Eye (tissue), 1 donor: ENCODE data around the gene ATP7A.
"Not testable (repeated sequence)": the region's sequence is repeated elsewhere in the genome, so short reads cannot be mapped to it uniquely, and the experiment has no call there.

ENCODE experiments used
- DNase-seq: peaks from one replicate; pipeline ENCODE4 v3.0.0-alpha.2; 2015

Gene ATP7A

DNA sequence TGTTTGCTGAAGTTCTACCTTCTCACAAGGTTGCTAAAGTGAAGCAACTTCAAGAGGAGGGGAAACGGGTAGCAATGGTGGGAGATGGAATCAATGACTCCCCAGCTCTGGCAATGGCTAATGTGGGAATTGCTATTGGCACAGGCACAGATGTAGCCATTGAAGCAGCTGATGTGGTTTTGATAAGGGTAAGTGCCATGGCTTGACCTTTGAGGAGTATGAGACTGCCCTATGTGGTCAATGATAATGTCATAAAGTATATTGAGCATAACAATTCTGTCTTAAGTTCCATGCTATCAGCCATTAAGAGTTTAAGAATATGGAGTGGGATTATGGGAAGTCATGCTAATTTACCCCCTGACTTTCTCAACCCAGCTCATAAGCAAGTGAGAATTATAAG lies 132.1 kb downstream of the ATP7A start:
- DNase-seq, result no peak

DNA sequence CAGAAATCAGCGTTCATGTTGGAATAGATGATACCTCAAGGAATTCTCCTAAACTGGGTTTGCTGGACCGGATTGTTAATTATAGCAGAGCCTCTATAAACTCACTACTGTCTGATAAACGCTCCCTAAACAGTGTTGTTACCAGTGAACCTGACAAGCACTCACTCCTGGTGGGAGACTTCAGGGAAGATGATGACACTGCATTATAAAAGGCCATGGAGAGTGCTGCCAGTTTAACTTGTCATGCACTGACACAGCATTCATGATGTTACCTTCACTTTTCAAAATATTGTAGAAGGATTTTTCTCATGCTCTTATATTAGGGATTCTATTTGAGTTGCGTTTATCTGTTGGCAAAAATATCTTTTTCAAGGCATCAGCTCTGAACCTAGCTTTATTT lies 135.9 kb downstream of the ATP7A start:
- no peak for DNase-seq

DNA sequence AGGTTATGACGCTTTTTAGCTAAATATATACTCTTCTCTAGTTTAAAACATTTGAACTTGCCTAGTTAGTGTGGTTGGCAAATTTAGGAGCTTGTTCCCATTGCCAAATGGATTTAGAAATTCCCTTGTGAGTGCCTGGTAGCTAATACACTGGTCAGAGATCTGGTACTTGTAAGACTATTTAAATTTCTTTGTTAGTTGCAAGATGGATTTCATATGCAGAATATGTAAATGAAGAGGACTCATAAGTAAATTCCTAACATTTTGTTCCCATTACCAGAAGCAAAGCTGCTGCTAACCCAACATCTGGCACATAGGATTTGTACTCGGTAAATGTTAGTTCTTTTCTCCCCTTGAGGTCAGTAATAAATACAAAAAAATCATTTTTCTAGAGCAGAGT lies 137.6 kb downstream of the ATP7A start:
- DNase-seq, result no peak

DNA sequence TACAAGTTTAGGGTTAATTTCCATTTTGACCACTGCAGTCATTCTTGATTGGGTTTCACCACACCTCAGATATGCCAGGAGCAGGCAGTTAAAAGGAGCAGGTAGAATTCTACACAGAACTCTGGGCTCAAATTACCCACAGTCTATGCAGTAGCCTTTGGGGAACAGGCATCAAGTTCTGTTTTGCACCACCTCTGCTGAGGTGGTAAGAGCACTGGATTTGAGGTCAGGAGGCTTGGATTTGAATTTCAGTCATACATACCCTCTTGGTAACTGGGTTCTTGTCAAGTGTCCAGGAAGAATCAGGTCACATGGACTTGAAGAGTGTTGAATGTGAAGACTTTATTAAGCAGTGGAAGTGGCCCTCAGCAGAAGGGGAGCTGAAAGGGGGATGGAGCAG lies 153.2 kb downstream of the ATP7A start:
- no peak for DNase-seq

DNA sequence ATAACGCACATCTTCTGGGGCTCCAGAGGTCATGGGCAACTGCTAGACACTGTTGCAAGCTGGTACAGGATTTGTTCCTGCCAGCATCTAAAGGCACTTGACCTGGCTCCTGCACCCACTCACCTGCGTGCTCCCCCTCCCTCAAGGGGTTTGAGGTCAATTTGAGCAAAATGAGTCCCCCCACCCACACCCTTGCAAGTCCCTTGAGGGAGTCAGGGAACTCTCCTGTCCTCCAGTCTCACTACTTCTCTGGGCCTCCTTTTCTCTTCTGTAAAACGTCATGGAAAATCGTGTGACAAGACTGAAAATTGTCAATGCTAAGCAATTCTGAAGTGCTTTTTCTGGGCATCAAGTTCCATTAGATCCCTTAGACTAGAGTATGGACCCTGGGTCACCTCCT lies 153.7 kb downstream of the ATP7A start:
- DNase-seq, result no peak

DNA sequence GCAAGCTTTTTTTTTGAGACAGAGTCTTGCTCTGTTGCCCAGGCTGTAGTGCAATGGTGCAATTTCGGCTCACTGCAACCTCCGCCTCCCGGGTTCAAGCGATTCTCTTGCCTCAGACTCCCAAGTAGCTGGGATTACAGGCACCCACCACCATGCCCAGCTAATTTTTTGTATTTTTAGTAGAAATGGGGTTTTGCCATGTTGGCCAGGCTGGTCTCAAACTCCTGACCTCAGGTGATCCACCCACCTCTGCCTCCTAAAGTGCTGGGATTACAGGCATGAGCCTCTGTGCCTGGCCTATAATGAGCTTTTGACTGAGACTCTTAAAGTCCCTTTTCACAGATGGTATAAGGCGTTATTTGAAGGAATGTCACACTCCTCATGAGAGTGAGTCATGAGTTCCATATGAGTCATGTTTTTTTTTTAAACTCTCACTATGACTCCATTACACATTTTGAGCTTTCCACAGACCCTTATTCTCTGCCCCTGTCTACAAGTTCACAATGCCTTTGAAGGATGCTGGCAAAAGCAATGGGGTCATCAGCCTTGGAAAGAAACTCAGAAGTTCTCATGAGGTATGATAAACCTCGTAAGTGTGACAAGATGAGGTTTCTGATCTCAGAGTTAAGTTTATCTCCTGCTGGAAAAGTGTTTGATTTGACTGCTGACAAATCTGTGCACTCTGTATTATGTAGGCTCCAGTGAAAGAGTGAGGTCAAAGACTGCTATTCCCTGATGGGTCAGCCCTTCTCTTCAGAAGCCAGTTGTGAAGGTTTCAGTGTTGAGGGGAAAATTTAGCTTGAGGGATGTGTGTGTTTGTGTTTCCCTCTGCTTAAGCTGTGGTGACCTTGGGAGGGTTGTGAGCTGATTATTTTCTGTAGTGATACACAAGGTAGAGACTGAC lies 154.5 kb downstream of the ATP7A start:
- DNase-seq, result not testable (repeated sequence)

DNA sequence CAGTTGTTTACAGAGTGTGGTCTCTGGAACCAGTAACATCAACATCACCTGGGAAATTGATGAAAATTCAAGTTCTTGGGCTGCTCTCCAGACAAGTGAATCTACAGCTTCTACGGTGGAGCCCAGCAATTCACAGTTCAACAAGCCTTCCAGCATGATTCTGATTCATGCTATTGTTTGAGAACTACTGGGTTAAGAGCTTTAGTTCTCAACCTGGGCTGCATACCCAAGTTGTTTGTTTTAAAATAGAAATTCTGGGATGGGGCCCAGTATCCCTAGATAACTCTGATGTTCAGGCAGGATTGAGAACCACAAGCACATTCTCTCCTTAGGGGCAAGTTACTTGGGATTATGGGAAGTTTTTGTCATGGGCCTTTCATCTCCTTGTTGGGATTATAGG lies 155.6 kb downstream of the ATP7A start:
- no peak for DNase-seq

DNA sequence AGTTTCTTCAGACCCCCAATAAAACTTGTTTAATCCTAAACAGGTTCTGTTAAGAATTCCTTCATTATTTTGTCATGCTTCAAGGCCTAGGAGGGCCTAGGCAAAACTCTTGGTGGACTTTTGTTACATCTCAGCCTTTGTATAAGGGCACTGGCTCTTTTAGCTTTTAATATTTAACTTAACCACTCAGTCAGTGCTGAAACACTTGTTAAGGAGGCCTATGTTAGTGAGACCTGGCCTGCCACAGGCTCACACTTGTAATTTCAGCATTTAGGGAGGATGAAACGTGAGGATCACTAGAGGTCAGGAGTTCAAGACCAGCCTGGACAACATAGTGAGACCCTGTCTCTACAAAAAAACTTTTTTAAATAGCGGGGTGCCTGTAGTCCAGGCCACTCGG lies 160.8 kb downstream of the ATP7A start:
- no peak for DNase-seq

DNA sequence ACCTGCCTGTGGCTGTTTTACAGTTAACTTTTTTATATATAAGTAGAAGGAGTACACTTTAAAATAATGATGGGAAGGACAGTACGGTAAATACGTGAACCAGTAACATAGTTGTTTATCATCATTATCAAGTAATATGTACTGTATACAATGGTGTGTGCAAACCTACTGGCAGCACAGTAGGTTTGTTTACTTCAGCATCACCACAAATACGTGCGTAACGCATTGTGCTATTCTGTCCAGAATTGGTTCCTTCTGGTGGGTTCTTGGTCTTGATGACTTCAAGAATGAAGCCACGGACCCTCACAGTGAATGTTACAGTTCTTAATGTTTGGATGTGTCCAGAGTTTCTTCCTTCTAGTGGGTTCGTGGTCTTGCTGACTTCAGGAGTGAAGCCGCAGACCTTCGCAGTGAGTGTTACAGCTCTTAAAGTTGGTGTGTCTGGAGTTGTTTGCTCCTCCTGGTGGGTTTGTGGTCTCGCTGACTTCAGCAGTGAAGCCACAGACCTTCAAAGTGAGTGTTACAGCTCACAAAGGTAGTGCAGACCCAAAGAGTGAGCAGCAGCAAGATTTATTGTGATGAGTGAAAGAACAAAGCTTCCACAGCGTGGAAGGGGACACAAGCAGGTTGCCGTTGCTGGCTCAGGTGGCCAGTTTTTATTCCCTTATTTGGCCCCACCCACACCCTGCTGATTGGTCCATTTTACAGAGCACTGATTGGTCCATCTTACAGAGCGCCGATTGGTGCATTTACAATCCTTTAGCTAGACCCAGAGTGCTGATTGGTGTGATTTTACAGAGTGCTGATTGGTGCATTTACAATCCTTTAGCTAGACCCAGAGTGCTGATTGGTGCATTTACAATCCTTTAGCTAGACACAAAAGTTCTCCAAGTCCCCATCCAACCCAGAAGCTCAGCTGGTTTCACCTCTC lies 162.9 kb downstream of the ATP7A start:
- DNase-seq, result not testable (repeated sequence)

DNA sequence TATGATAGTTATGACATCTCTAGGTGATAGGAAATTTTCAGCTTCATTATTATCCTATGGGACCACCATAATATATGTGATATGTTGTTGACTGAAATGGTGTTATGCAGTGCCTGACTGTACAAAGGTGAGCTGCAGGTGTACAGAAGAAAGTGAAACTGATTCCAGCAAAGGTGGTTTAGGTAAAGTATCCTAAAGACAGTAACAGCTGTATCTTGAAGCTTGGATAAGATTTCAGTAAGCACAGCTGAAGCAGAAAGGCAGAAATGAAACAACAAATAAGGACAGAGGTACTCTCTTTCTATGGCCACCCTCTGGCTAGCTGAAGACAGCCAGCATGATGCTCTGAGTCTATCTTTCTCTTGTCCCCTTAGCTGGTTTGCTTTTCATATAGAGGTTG lies 163.6 kb downstream of the ATP7A start:
- DNase-seq, result no peak

DNA sequence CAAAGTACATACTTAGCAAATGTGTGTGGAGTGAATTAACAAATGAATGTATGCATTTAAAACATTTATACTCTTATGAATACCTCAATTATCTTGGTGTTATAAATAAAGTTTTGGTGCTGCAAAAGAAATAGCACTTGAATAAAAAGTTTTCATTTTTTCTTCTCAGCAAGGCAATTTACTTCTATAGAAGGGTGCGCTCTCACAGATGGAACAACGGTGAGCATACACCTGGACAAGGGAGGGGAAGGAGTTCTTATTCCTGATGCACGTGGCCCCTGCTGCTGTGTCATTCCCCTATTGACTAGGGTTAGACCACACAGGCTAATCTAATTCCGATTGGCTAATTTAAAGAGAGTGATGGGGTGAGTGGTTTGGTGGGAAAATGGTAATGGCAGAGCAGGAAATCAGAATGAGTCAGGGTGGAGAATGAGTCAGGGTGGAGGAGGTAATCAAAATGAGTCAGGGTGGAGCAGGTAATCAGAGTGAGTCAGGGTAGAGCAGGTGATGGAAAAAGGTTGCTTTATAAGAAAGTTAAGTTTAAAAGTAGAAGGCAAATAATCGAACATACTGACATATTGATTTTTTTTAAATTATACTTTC lies 165.4 kb downstream of the ATP7A start:
- DNase-seq, result no peak

DNA sequence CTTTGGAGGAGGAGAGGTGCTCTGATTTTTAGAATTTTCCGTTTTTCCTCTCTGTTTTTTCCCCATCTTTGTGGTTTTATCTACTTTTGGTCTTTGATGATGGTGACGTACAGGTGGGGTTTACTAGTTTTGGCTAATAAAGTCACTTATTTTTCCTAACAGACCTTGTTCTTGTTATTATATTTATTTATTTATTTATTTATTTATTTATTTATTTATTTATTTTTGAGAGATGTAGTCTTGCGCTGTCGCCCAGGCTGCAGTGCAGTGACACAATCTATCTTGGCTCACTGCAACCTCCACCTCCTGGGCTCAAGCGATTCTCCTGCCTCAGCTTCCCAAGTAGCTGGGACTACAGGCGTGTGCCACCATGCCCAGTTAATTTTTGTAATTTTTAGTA lies 170.9 kb downstream of the ATP7A start:
- not testable (repeated sequence) for DNase-seq

DNA sequence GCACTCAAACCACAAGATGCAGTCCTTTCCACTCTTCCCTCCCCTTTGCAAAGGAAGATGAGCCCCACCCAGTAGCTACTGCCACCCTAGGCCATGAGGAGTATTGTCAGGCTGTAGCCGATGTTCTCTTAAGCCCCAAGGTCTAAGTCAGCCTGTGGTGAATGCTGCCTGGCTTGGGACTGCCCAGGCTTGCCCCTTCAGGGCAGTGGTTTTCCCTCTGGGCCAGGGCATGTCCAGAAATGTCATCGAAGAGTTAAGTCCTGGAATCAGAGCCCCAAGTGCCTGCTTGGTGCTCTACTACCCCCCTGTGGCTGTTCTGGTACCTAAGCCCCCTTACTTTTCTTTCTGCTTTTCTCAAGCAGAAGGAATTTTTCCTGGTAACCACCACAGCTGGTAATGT lies 181.8 kb downstream of the ATP7A start:
- DNase-seq, result no peak

DNA sequence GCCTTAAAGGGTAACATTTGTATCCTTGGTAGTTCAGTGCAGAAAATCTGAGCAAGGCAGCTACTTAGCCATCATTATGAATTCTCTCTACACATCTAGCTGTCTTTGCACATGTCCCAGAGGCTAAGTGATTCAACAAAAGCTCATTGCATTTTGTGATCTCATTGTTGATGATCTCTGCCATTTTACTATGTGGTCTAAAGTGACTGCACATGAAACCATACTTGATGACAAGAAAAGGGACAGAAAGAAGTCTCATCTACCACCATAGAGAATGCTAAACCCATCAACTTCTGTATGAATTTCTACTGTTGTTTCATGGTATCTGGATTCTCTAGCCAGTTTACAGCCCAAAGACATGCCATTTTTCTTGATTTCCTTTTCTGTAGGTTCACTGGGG lies 187.6 kb downstream of the ATP7A start:
- no peak for DNase-seq
